ENCODE data around the gene CABP1.

- TF ChIP-seq CTCF (IDR thresholded peaks at IDR 0.05) (no peak), EZH2 (IDR thresholded peaks at IDR 0.05; ENCODE audit: borderline replicate concordance, insufficient read depth, low read depth, low read length, poor library complexity, severe bottlenecking) (no peak)
Observed at GRCh38 chr12:120702637-120703036, 62.2 kb downstream of the CABP1 start.

Measured in B cell (primary cell).